Activated CD8-positive, alpha-beta T cell treated with anti-CD3 and anti-CD28 coated beads for 36 hours (primary cell): Measurements from ENCODE around the gene FKBP8. TPM values are rescaled to one million over a fixed set of nuclear protein-coding genes. Genes with fewer than 3 reads are reported as not detected.
A peak's percentile ranks its signal among the peaks of the same experiment; 100 is the strongest.

Experiments
- ATAC-seq: fragments of 200-7000 bp; cut with Tn5 transposase; one replicate; pipeline ENCODE4 v1.10.0; 2021; ENCODE audit warnings: mild to moderate bottlenecking, moderate library complexity
- CTCF ChIA-PET: fragments of 350-600 bp; sonication (Branson Sonifier 250); formaldehyde crosslinking; loops from one replicate; lab custom pipeline; 2021; ENCODE audit warnings: antibody characterized with exemption; lab: Charles Lee
- POLR2A ChIA-PET: fragments of 350-600 bp; sonication (Branson Sonifier 250); formaldehyde crosslinking; loops from one replicate; lab custom pipeline; 2021; ENCODE audit warnings: antibody characterized with exemption; lab: Charles Lee
- DNase-seq: peaks from one replicate; pipeline ENCODE4 v3.0.0-alpha.2; 2020
- H3K27ac Mint-ChIP-seq: one replicate; pipeline ENCODE4 v1.8.0; 2021; ENCODE audit warnings: mild to moderate bottlenecking, mixed read lengths
- H3K27me3 Mint-ChIP-seq: one replicate; pipeline ENCODE4 v1.8.0; 2021; ENCODE audit warnings: mixed read lengths
- H3K36me3 Mint-ChIP-seq: one replicate; pipeline ENCODE4 v1.8.0; 2021; ENCODE audit warnings: low read depth, mixed read lengths
- H3K4me1 Mint-ChIP-seq: one replicate; pipeline ENCODE4 v1.8.0; 2021; ENCODE audit warnings: low read depth, mixed read lengths
- H3K4me3 Mint-ChIP-seq: one replicate; pipeline ENCODE4 v1.8.0; 2021; ENCODE audit warnings: mild to moderate bottlenecking, moderate library complexity, mixed read lengths
- H3K9me3 Mint-ChIP-seq: one replicate; pipeline ENCODE4 v1.8.0; 2021; ENCODE audit warnings: mixed read lengths
- CTCF ChIP-seq: fragments of 200-600 bp; IDR thresholded peaks from one replicate; pipeline ENCODE4 v1.8.0; 2022; ENCODE audit warnings: antibody characterized with exemption, mild to moderate bottlenecking
- intact Hi-C: fragments of 100-400 bp; cut with micrococcal nuclease; formaldehyde crosslinking; loops from one replicate; pipeline ENCODE4 v1.10.0; 2022
- total RNA-seq, 2 experiments: library from RNA; stranded (reverse); gene quantifications; one replicate each; pipeline ENCODE4 v1.2.3, GENCODE V29; 2021

Gene FKBP8
- total RNA-seq, 2 experiments from 2014 or later: 216 to 220 TPM

- no peak for DNase-seq
- ChIA-PET POLR2A (interaction anchor here (1.3 kb wide), 2 partner anchors 8 to 10 kb away, joined by 3 read pairs; no protein-coding TSS in a partner anchor), CTCF (interaction anchor here (1.2 kb wide), 2 partner anchors 9 to 20 kb away, joined by 7 to 8 read pairs; no protein-coding TSS in a partner anchor)
- no peaks in the 10 kb centered on the region for H3K9me3 Mint-ChIP-seq
- H3K27ac Mint-ChIP-seq: peak overlapping the region; percentile 38
- no peaks in the 10 kb centered on the region for H3K27me3 Mint-ChIP-seq
- peaks cover 86% of the 10 kb centered on the region for H3K4me1 Mint-ChIP-seq
- no peak for ATAC-seq
- TF ChIP-seq CTCF: no peak
- intact Hi-C loops: no loop called here
- H3K36me3 Mint-ChIP-seq: no peaks in the 10 kb centered on the region
- H3K4me3 Mint-ChIP-seq: no peak overlapping the region
Measured at GRCh38 chr19:18500376-18500775, 43.0 kb downstream of the FKBP8 start.

GRCh38 chr19:18499055-18499775 is 44.2 kb downstream of the FKBP8 start:
- H3K27me3 Mint-ChIP-seq: no peaks in the 10 kb centered on the region
- DNase-seq: no peak
- H3K4me1 Mint-ChIP-seq: peaks cover 86% of the 10 kb centered on the region
- no peak for TF ChIP-seq CTCF
- intact Hi-C loops: no loop called here
- peak overlapping the region; percentile 59 for H3K27ac Mint-ChIP-seq
- no peak overlapping the region for H3K4me3 Mint-ChIP-seq
- no peak for ATAC-seq
- no peaks in the 10 kb centered on the region for H3K36me3 Mint-ChIP-seq
- no peaks in the 10 kb centered on the region for H3K9me3 Mint-ChIP-seq
- POLR2A ChIA-PET: interaction anchor here (1.0 kb wide), 2 partner anchors 45 to 72 kb away, joined by 5 read pairs; partner anchors contain the start of genes FKBP8 and UBA52
- CTCF ChIA-PET: interaction anchor here (0.7 to 1.8 kb wide), 4 partner anchors 10 to 60 kb away, joined by 3 to 7 read pairs (median 3); no protein-coding TSS in a partner anchor

- no peak overlapping the region for H3K4me3 Mint-ChIP-seq
- H3K4me1 Mint-ChIP-seq: peaks cover 74% of the 10 kb centered on the region
- no peaks in the 10 kb centered on the region for H3K36me3 Mint-ChIP-seq
- H3K27me3 Mint-ChIP-seq: no peaks in the 10 kb centered on the region
- H3K9me3 Mint-ChIP-seq: no peaks in the 10 kb centered on the region
- DNase-seq (no peak), ATAC-seq (no peak)
- ChIA-PET CTCF (interaction anchor here (1.3 to 2.7 kb wide), 7 partner anchors 8 to 46 kb away, joined by 3 to 12 read pairs (median 5); no protein-coding TSS in a partner anchor), POLR2A (interaction anchor here (1.3 to 1.9 kb wide), 3 partner anchors 9 to 15 kb away, joined by 4 to 12 read pairs (median 7); no protein-coding TSS in a partner anchor)
- no peak for TF ChIP-seq CTCF
- peak overlapping the region; percentile 83 for H3K27ac Mint-ChIP-seq
- intact Hi-C loops: no loop called here
Measured at GRCh38 chr19:18496980-18497256, 46.5 kb downstream of the FKBP8 start.

- POLR2A ChIA-PET: interaction anchor here (0.7 to 1.9 kb wide), 5 partner anchors 9 to 56 kb away, joined by 3 to 12 read pairs (median 4); no protein-coding TSS in a partner anchor
- Mint-ChIP-seq H3K4me3 (peak overlapping the region; percentile 36), H3K27me3 (no peaks in the 10 kb centered on the region), H3K4me1 (peaks cover 71% of the 10 kb centered on the region), H3K27ac (peak overlapping the region; percentile 83), H3K9me3 (no peaks in the 10 kb centered on the region), H3K36me3 (no peaks in the 10 kb centered on the region)
- ATAC-seq (peak; percentile 93), DNase-seq (peak; percentile 80)
- intact Hi-C loops: no loop called here
- TF ChIP-seq CTCF: no peak
- CTCF ChIA-PET: interaction anchor here (0.6 to 2.7 kb wide), 14 partner anchors 8 to 212 kb away, joined by 3 to 12 read pairs (median 3); no protein-coding TSS in a partner anchor
Measured at GRCh38 chr19:18496167-18496979, 47.0 kb downstream of the FKBP8 start.
